Measurements from ENCODE around the gene PRRT1B. TPM values are rescaled to one million over a fixed set of nuclear protein-coding genes. Genes with fewer than 3 reads are reported as not detected.
A peak's percentile ranks its signal among the peaks of the same experiment; 100 is the strongest.

PRRT1B gene
- total RNA-seq, 1 donor from 2014 or later: not detected

GRCh38 chr9:131589124-131589711 is 43.9 kb downstream of the PRRT1B start:
- ATAC-seq (no peak), DNase-seq (ENCODE audit: low spot score) (no peak)
- intact Hi-C loops (cut with DNase I): no loop called here

- DNase-seq (ENCODE audit: low spot score) (no peak), ATAC-seq (no peak)
- intact Hi-C loops (cut with DNase I): loop anchor here (10.0 kb wide), 3 partner anchors 65 to 685 kb away; no protein-coding TSS in a partner anchor
These were observed 44.7 kb downstream of the PRRT1B start for GRCh38 chr9:131589993-131590392.

- intact Hi-C loops (cut with DNase I): loop anchor here (10.0 kb wide), 3 partner anchors 64 to 684 kb away; no protein-coding TSS in a partner anchor
- no peak for DNase-seq (ENCODE audit: low spot score)
- ATAC-seq: no peak
These were observed 45.1 kb downstream of the PRRT1B start for GRCh38 chr9:131590449-131590848.

GRCh38 chr9:131590907-131591844 is 45.9 kb downstream of the PRRT1B start:
- ATAC-seq (peak; percentile 95), DNase-seq (ENCODE audit: low spot score) (peak; percentile 89)
- intact Hi-C loops (cut with DNase I): loop anchor here (10.0 kb wide), 3 partner anchors 64 to 684 kb away; no protein-coding TSS in a partner anchor

- ATAC-seq (no peak), DNase-seq (ENCODE audit: low spot score) (no peak)
- intact Hi-C loops (cut with DNase I): loop anchor here (2.0 to 10.0 kb wide), 4 partner anchors 63 to 683 kb away; no protein-coding TSS in a partner anchor
These were observed 46.5 kb downstream of the PRRT1B start for GRCh38 chr9:131591845-131592208.

- ATAC-seq: no peak
- DNase-seq (ENCODE audit: low spot score): no peak
- intact Hi-C loops (cut with DNase I): loop anchor here (2.0 to 10.0 kb wide), 4 partner anchors 62 to 682 kb away; no protein-coding TSS in a partner anchor
These were observed 47.9 kb downstream of the PRRT1B start for GRCh38 chr9:131593091-131593820.

GRCh38 chr9:131593936-131594665 is 48.8 kb downstream of the PRRT1B start:
- intact Hi-C loops (cut with DNase I): loop anchor here (2.0 to 10.0 kb wide), 4 partner anchors 61 to 681 kb away; no protein-coding TSS in a partner anchor
- ATAC-seq: no peak
- no peak for DNase-seq (ENCODE audit: low spot score)

GRCh38 chr9:131594906-131595665 is 49.8 kb downstream of the PRRT1B start:
- ATAC-seq (no peak), DNase-seq (ENCODE audit: low spot score) (no peak)
- intact Hi-C loops (cut with DNase I): loop anchor here (10.0 kb wide), 3 partner anchors 60 to 680 kb away; no protein-coding TSS in a partner anchor

GRCh38 chr9:131595696-131596429 is 50.5 kb downstream of the PRRT1B start:
- DNase-seq (ENCODE audit: low spot score) (no peak), ATAC-seq (no peak)
- intact Hi-C loops (cut with DNase I): loop anchor here (10.0 kb wide), 3 partner anchors 59 to 679 kb away; no protein-coding TSS in a partner anchor

- intact Hi-C loops (cut with DNase I): loop anchor here (10.0 kb wide), 3 partner anchors 58 to 678 kb away; no protein-coding TSS in a partner anchor
- ATAC-seq (no peak), DNase-seq (ENCODE audit: low spot score) (no peak)
These were observed 51.1 kb downstream of the PRRT1B start for GRCh38 chr9:131596430-131596743.

- intact Hi-C loops (cut with DNase I): loop anchor here (10.0 kb wide), 3 partner anchors 58 to 678 kb away; no protein-coding TSS in a partner anchor
- ATAC-seq (no peak), DNase-seq (ENCODE audit: low spot score) (no peak)
These were observed 51.9 kb downstream of the PRRT1B start for GRCh38 chr9:131597246-131597645.

- intact Hi-C loops (cut with DNase I): loop anchor here (10.0 kb wide), 3 partner anchors 57 to 677 kb away; no protein-coding TSS in a partner anchor
- DNase-seq (ENCODE audit: low spot score): peak; percentile 74
- peak; percentile 80 for ATAC-seq
These were observed 52.8 kb downstream of the PRRT1B start for GRCh38 chr9:131598121-131598520.

GRCh38 chr9:131601683-131602181 is 56.4 kb downstream of the PRRT1B start:
- intact Hi-C loops (cut with DNase I): no loop called here
- no peak for DNase-seq (ENCODE audit: low spot score)
- ATAC-seq: no peak

- ATAC-seq (no peak), DNase-seq (ENCODE audit: low spot score) (no peak)
- intact Hi-C loops (cut with DNase I): no loop called here
These were observed 57.9 kb downstream of the PRRT1B start for GRCh38 chr9:131603199-131603598.

GRCh38 chr9:131603711-131604439 is 58.6 kb downstream of the PRRT1B start:
- ATAC-seq (no peak), DNase-seq (ENCODE audit: low spot score) (no peak)
- intact Hi-C loops (cut with DNase I): no loop called here
